PFSK-1 (cell line): Measurements from ENCODE around the gene CELF1.

Source experiments
- FOXP2 ChIP-seq: optimal IDR thresholded peaks from 2 replicates; pipeline ENCODE3; 2011; ENCODE audit warnings: borderline replicate concordance, control low read depth, inconsistent platforms; ENCODE audit not compliant: insufficient read depth; ENCODE audit errors: extremely low read length, extremely low read depth
- POLR2AphosphoS5 ChIP-seq: IDR thresholded peaks from 2 replicates; pipeline ENCODE4 v1.6.1; 2012; ENCODE audit warnings: low read depth, mild to moderate bottlenecking, control low read depth, low read length, moderate library complexity
- REST ChIP-seq, 2 experiments: IDR thresholded peaks; 2 replicates each; pipeline versions ENCODE4 v1.6.1 to v1.8.0; 2011 to 2012; ENCODE audit warnings: low read depth in 2 of 2, low read length in 2 of 2, control low read depth in 1 of 2, inconsistent platforms in 1 of 2, mild to moderate bottlenecking in 1 of 2, moderate library complexity in 1 of 2; ENCODE audit not compliant: insufficient read depth in 1 of 2
- SIN3A ChIP-seq: IDR thresholded peaks from 2 replicates; pipeline ENCODE4 v1.6.1; 2012; ENCODE audit warnings: mild to moderate bottlenecking, low read length, moderate library complexity, borderline replicate concordance; ENCODE audit not compliant: insufficient read depth
- TAF1 ChIP-seq: IDR thresholded peaks from 2 replicates; pipeline ENCODE4 v1.6.1; 2012; ENCODE audit warnings: low read length, control low read depth, borderline replicate concordance; ENCODE audit not compliant: insufficient read depth

The CELF1 gene

GRCh38 chr11:47500121-47500520, 52.8 kb downstream of the CELF1 start:
- TF ChIP-seq POLR2AphosphoS5 (no peak), TAF1 (no peak), FOXP2 (no peak), REST (IDR thresholded peaks at IDR 0.05; ENCODE audit: insufficient read depth in 1 of 2, low read depth in 2 of 2, low read length in 2 of 2) (no peak), SIN3A (no peak)

- TF ChIP-seq TAF1 (no peak), SIN3A (no peak), FOXP2 (no peak), REST (IDR thresholded peaks at IDR 0.05; ENCODE audit: insufficient read depth in 1 of 2, low read depth in 2 of 2, low read length in 2 of 2) (no peak), POLR2AphosphoS5 (no peak)
Measured at GRCh38 chr11:47499614-47500013, 53.3 kb downstream of the CELF1 start.

- TF ChIP-seq FOXP2 (no peak), REST (IDR thresholded peaks at IDR 0.05; ENCODE audit: insufficient read depth in 1 of 2, low read depth in 2 of 2, low read length in 2 of 2) (no peak), TAF1 (no peak), SIN3A (no peak), POLR2AphosphoS5 (no peak)
Measured at GRCh38 chr11:47499161-47499560, 53.8 kb downstream of the CELF1 start.

GRCh38 chr11:47498584-47499152, 54.3 kb downstream of the CELF1 start:
- no peak for TF ChIP-seq REST (IDR thresholded peaks at IDR 0.05; ENCODE audit: insufficient read depth in 1 of 2, low read depth in 2 of 2, low read length in 2 of 2)

- no peak for TF ChIP-seq FOXP2
- TF ChIP-seq REST (IDR thresholded peaks at IDR 0.05; ENCODE audit: insufficient read depth in 1 of 2, low read depth in 2 of 2, low read length in 2 of 2) = no peak
- no peak for TF ChIP-seq POLR2AphosphoS5
- TF ChIP-seq SIN3A = no peak
- TF ChIP-seq TAF1 = no peak
Measured at GRCh38 chr11:47498149-47498548, 54.8 kb downstream of the CELF1 start.
